Lower leg skin (tissue), 3 donors: Measurements from ENCODE around the gene PRR7.

Source experiments
- CTCF ChIP-seq, 3 donors: fragments of 450-650 bp; IDR thresholded peaks; one replicate each; pipeline ENCODE4 v1.5.1; 2016; ENCODE audit warnings: antibody characterized with exemption in 3 of 3, mild to moderate bottlenecking in 3 of 3, moderate library complexity in 2 of 3
- POLR2A ChIP-seq, 2 donors: fragments of 450-650 bp; IDR thresholded peaks; one replicate each; pipeline ENCODE4 v1.6.1; 2016 to 2017; ENCODE audit warnings: antibody characterized with exemption in 2 of 2, mild to moderate bottlenecking in 1 of 2, moderate library complexity in 1 of 2

GRCh38 chr5:177447611-177448243 lies 1.1 kb downstream of the PRR7 start:
- no peak for TF ChIP-seq CTCF (IDR thresholded peaks at IDR 0.05)
- TF ChIP-seq POLR2A (IDR thresholded peaks at IDR 0.05), result no peak
